HG03432 (cell line): ENCODE data around the gene JPH4.

Experiments
- ATAC-seq: cut with Tn5 transposase; IDR thresholded peaks from one replicate; pipeline ENCODE4 v1.9.1; 2021; ENCODE audit warnings: mild to moderate bottlenecking, moderate library complexity; ENCODE audit not compliant: unreplicated experiment

Gene JPH4

DNA sequence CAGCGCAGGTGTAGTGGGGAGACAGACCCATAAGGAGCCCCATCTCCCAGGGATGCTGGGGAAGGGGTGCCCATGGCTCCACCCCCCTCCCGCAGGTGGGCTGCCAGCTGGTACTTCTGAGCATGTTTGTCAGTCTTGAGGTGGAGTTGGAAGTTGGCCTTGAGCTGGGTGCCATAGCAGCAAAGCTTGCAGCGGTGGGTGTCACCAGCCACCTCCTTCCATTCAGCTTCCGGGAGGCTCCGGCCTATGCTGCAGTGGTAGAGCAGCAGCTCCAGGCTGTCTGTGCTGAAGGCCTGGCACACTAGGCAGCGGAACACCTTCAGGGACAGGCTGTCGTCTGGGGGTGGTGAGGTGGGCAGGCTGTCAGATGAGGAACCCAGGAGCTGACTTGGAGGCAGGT, 45.9 kb downstream of the JPH4 start:
- no peak for ATAC-seq

DNA sequence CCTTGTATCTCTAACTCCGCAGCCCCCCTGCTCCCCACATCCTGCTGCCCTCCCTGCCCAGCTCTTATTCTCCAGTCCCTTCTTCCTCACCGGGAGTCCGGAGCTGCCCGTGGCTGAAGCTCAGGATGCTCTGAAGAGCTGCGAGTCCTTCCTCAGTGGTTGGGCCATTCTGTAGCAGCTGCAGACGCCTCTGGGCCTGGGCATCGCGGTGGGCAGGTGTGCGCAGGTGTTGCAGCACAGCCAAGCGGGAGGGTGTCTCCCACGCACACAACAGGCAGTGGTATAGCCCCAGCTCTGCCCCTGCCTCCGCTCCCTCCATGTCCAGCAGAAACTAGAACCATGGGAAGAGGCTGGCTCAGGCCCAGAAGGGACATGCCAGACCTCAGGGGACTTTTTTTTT, 47.2 kb downstream of the JPH4 start:
- ATAC-seq: no peak

DNA sequence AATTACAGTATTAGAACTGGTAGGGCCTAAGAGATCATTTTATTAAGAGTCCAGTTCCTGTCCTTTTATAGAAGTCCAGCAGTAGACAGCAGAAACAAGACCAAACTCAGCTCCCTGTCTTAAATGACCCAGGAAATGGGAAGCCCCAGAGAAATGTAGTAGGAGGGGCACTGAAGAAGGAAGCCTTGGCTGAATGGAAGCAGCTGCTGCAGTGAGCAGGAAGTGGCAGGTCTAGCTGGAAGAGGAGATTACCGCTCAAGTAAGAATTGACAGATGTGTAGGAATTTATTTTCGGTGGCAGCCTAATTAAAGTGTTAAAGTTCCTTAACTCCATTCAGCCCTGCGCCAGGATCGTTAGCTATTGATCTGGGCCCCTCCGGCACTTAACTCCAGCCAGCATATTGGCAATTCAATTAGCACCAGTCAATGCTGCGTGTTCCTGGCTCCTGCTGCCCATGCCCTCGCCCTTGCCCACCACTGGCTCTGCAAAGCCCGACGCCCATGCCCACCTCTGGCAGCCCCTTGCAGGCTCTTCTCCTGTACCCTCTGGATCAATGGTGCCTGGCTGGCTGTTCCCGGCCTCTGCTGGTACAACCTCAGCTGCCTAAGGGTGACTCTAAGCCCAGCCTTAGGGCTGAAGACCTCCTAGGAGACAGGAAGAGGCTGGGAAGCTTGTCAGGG, 48.1 kb downstream of the JPH4 start:
- ATAC-seq: no peak

DNA sequence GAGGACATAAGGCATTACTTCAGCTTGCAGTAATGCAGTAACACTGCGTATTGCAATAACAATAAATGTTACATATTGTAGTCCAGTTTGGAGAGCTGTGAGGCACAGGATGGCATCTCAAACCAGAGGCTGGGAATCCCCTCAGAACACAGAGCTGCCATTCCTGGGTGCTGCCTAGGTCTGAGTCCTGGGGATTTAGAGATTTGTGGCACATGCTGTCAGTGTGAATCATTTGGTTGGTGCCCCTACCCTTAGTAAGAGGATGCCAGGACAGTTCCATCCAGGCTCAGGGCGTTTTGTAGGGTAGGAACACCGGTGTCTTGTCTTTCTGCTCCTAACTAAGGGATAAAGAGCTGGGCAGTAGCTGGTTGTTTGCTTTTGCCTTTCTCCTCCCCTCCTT, 49.6 kb downstream of the JPH4 start:
- ATAC-seq: no peak

DNA sequence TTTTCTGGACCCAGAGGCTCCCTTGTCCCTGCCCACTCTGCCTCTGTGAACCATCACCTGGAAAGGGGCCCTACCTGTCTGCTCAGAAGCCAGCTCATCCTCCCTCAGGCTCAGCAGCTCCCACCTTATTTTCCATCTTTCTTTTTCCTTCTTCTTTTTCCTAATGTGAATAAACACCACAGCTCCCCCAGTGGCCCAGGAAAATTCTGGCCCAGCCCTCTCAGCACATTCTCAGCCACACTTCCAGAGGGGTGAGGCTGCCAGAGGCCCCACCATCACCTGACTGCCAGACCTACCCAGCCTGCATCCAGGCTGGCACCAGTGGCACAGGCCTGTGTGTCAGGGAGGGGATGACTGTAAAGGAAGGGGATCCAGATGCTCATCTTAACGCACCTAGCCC, 50.0 kb downstream of the JPH4 start:
- ATAC-seq: no peak

DNA sequence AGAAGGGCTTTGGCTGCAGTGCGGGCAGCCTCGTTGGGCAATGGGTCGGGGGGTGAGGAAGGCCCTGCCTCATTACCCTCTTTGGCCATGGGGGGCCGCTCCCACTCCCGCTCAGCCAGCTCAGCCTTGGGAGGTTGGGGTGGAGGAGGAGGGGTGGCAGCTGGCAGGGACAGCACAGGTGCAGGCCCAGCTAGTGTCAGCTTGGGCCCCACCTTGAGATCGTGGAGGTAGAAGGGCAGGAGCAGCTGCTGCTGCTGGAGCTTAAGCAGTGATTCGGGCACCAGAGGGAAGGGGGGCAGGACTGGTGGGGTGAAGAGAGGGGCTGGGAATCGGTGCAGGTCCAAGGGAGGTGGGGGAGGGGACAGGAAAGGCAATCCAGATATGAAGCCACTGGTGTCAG, 53.0 kb downstream of the JPH4 start:
- ATAC-seq: no peak

DNA sequence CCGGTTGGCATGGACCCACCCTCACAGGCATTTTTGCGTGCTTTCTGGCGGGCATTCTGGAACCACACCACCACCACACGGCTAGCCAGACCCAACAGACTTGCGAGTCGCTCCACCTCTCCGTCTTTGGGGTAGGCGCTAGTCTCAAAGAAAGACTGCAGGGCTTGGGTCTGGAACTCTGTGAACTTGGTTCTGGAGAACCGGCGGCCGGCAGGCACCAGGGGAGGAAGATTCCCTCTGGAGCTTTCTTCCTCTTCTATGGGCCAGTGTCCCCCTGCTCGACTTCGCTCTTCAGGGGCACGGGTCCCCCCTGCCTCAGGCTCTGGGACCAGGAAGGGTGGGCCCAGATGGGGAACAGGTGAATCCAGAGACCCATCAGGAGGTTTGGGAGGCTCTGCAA, 53.6 kb downstream of the JPH4 start:
- ATAC-seq: no peak

DNA sequence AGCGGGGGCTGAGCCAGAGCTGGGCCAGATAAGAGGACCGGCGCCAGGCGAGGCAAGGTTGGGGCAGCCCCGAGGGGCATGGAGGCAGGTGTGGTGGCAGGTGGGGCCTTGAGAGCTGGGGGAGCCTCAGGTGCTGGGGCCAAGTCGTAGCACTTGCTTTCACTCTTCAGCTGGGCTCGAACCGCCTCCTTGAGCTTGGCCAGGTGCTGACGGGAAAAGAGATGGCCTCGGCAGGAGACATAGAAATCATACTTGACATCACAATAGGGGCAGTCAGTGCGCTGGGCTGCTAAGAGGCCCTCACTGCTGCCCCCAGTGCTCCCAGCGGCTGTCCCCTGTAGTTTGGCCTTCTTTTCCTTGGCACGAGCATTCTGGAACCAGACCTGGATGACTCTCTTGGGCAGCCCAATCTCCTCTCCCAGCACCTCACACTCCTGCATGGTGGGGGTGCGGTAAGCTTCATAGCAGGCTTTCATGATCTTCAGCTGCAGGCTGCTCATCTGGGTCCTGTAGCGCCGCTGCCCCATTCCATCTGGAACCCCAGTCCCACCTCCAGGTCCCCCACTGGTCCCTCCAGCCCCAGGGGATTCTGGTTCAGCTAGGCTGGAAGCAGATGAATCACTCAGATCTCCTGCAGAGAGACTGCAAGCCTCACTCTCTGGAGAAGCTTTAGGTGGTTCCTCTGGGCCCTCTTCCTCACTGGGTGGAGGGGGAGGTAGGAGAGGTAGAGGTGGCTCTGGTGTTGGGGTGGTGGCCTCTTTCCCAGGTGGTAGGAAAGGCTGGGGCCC, 55.2 kb downstream of the JPH4 start:
- no peak for ATAC-seq

DNA sequence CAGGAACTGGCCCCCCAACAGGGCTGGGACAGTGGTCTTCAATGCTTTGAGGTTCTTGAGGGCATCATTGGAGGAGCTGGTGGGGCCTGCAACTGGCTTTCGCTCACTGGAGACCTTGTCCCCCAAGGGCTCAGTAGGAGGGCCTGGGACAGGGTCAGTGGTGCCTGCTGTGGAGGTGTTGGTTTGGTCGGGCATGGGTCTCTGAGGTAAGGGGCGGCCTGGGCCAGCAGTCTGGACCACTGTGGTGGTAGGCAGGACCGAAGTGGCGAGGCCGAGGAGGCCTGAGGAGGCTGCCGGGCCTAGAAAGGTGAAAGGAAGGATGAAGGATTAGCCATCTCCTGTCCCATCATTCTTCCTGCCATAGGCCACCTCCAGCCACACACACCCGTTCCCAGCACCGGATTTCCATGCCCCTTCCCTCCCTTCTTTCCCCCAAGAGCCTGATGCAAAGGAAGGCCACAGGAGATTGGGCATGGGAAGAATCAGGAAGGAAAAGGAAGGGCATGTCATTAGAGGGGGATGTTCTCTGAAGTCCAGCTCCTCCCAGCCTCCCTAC, 55.9 kb downstream of the JPH4 start:
- no peak for ATAC-seq

DNA sequence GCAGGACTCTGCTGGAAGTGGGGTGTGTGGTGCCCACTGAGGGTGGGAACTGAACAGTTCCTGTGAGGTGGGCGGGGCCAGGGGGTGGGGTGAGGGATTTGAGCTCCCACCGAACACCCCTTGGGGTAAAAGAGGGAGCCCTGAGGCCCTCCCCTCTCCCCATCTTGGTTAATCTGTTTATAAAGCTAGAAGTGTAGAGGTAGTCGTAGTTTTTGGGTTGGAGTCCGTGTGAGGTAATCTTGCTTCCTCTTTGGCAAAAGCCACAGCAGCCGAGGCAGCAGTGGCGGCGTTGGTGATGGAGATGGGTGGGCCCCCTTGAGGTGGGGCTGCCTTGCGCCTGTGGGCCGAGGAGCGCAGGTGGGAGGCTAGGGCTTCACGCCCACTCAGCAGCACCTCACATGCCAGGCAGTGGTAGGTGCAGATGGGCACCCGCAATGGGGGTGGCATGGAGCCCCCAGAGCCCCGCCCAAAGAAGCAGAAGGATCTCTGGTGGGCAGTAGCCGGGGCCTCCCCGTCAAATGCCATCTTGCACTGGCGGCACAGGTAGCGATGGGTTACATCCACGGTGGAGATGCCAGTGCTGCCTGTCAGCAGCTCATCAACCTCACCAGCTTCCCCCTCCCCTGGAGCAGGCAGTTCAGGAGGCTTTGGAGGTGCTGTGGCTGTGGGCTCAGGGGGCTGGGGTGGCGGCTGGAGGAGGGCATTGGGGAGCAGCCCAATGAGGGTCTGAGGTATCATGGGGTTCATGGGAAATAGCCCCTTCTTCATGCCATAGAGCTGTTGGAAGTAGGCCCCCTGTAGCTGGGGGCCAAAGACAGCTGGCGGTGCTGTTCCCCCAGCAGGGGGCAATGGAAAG, 56.6 kb downstream of the JPH4 start:
- ATAC-seq: no peak

DNA sequence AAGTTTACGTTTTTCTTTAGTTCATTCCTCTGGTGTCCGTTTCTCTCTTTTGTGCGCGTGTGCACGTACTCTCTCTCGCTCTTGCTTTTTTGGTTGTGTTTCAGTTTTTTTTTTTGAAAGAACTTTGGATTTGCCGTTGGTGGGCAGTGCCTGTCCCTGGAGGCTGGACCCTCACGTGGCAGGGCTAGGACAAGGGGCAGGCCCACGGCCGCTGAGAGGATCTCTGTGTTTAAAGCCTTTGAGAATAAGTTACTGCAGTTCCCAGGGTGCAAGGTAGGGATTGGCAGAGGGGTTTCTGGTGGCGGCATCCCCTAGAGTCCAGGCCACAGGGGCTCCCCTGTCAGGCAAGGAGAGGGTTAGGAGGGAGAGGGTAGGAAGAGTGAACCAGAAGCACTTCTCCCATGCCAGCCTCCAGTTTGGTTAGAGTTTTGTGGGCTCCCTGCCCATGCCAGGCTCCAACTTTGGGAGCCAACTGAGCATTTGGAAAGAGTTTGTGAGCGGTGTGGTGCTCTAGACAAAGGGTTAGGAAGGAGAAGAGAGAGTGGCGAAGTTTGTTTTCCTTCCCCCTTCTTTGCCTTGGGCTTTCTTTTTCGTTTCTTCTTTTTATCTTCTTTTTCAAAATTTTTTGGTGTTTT, 57.6 kb downstream of the JPH4 start:
- no peak for ATAC-seq

DNA sequence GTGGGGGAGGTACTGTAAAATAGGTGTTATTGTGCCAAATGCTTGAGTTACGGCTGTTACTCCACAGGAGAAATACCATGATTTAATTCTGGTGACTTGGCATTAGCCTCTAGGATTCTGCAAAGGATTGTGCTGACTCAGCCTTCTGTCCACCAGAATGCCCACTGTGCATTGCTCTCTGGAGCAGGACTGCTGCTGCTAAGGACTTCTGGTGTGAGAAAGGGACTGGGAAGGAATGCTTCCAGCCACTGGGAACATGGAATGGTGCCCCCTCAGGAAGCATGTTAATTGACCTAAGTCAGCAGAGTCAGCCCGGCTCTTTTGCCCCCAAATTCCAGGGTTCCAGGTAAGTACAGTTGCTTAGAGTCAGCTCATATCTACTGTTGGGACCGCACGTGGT, 59.9 kb downstream of the JPH4 start:
- ATAC-seq: no peak
